Lung (tissue), 12 donors: ENCODE data around the gene HTD2. TPM values are rescaled to one million over a fixed set of nuclear protein-coding genes. Genes with fewer than 3 reads are reported as not detected.
A peak's percentile ranks its signal among the peaks of the same experiment; 100 is the strongest.

Experiments used
- ATAC-seq: fragments of 200-7000 bp; cut with Tn5 transposase; one replicate; pipeline ENCODE4 v1.9.1; 2020; ENCODE audit warnings: moderate number of reproducible peaks; ENCODE audit not compliant: insufficient read depth, low FRiP score
- DNase-seq, 3 donors: peaks; one replicate each; pipeline ENCODE4 v3.0.0-alpha.2; 2013 to 2017
- H3K27ac ChIP-seq, 2 donors: one replicate each; pipeline ENCODE4 v1.5.1; 2013; ENCODE audit warnings: mild to moderate bottlenecking in 2 of 2, moderate library complexity in 2 of 2, control low read depth in 1 of 2, inconsistent platforms in 1 of 2, low read depth in 1 of 2, low read length in 1 of 2
- H3K27me3 ChIP-seq, 3 donors: one replicate each; pipeline ENCODE4 v1.5.1; 2013; ENCODE audit warnings: low read length in 2 of 3; ENCODE audit not compliant: control insufficient read depth in 3 of 3, insufficient read depth in 3 of 3
- H3K36me3 ChIP-seq, 4 donors: one replicate each; pipeline ENCODE4 v1.5.1; 2013; ENCODE audit warnings: low read length in 4 of 4, mild to moderate bottlenecking in 1 of 4, moderate library complexity in 1 of 4; ENCODE audit not compliant: control insufficient read depth in 4 of 4, insufficient read depth in 4 of 4
- H3K4me1 ChIP-seq, 5 donors: one replicate each; pipeline ENCODE4 v1.5.1; 2013; ENCODE audit warnings: low read length in 5 of 5, mild to moderate bottlenecking in 2 of 5, moderate library complexity in 1 of 5; ENCODE audit not compliant: control insufficient read depth in 5 of 5, insufficient read depth in 5 of 5
- H3K4me3 ChIP-seq: one replicate; pipeline ENCODE4 v1.5.1; 2013; ENCODE audit warnings: mild to moderate bottlenecking, control low read depth, moderate library complexity
- H3K9ac ChIP-seq, 2 donors: one replicate each; pipeline ENCODE4 v1.5.1; 2013; ENCODE audit warnings: low read length in 2 of 2, control low read depth in 1 of 2; ENCODE audit not compliant: insufficient read depth in 1 of 2
- H3K9me3 ChIP-seq, 4 donors: one replicate each; pipeline ENCODE4 v1.5.1; 2013; ENCODE audit warnings: low read length in 3 of 4, mild to moderate bottlenecking in 1 of 4, moderate library complexity in 1 of 4; ENCODE audit not compliant: control insufficient read depth in 4 of 4, insufficient read depth in 3 of 4
- CTCF ChIP-seq: IDR thresholded peaks from 2 replicates; pipeline ENCODE4 v1.5.1; 2012; ENCODE audit warnings: mild to moderate bottlenecking; ENCODE audit errors: control extremely low read depth, extremely low read depth
- WGBS, 2 donors: extraction: QIAGEN DNeasy Blood & Tissue Kit; methylation state at CpG; one replicate each; pipeline ENCODE4 v1.1.7; 2013; 5-methylcytosine and 5-hydroxymethylcytosine counted together
- polyA plus RNA-seq, 2 donors: library from polyadenylated mRNA; stranded (reverse); fragments of 200-250 nt; gene quantifications; one replicate each; pipeline ENCODE4 v1.2.1, GENCODE V29; 2013
- total RNA-seq, 2 donors: library from RNA; depleted of rRNA in 1 of 2; stranded (reverse); fragments of >200 nt in 1 of 2; gene quantifications; one replicate each; pipeline ENCODE4 v1.2.1, GENCODE V29; 2014 to 2021
- donor health status: control.
- donor health status: control.
- donor health status: Bipolar disorder and iron deficiency.
- donor health status: healthy.
- donor health status: DM: yes; HTN: yes; CAD: no.

Gene HTD2
- total and polyA plus RNA-seq, 4 donors, result 2.5 to 12.1 (median 6.6) TPM

DNA sequence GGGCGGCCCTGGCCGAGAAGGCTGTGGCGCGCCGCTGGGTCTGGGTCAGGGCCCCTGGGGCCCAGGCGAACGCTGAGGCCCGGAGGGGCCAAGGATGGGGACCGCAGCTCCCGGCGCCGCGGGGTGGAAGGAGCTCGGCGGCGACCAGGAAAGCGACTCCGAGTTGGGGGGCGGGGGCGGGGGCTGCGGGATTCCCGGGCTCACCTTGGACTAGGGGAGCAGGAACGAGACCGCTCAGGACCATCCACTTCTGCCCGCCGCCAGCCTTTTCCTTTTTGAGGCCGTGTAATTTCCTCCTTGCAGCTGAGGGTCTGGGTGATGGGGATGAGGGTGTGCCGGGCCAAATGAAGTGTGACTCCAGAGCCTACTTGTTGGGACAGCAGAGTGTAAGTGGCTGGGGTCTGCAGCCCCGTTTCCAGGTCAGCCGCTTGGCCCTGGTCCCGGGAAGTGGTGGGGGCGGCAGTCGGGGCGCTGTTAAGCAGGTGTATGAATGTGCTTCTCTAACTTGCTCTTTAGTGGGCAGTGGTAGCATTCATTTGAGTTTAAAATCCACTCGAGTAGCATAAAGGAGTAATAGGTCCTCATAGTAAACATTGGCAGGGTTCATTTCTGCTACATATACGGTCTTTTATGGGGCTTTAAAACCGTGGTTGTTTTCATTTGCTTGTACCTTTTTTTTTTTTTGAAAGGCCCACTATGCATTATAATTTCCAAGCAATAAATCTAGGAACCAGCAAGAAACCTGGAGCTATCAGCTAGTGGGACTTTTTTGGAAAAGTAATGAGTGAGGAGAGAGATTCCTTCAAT, 27.1 kb downstream of the HTD2 start:
- Histone ChIP-seq H3K4me3 (peak overlapping the region; percentile 99), H3K9me3 (no peaks in the 10 kb centered on the region), H3K27me3 (no peaks in the 10 kb centered on the region), H3K9ac (peak overlapping the region in 1 of 2 donors; percentile 63), H3K27ac (peak overlapping the region; percentile 65 to 71), H3K4me1 (peaks cover 0 to 26% (median 7%) of the 10 kb centered on the region in 5 donors), H3K36me3 (no peaks in the 10 kb centered on the region)
- peak; percentile 43 to 59 (median 53) for DNase-seq
- TF ChIP-seq CTCF, result no peak
- ATAC-seq, result no peak
- 0 to 1% methylated on average over 37 of the region's 37 CpGs for WGBS, 2 donors

- 26 to 27% methylated on average over 4 of the region's 4 CpGs for WGBS, 2 donors
- peaks cover 0 to 1% (median 0%) of the 10 kb centered on the region in 4 donors for H3K36me3 ChIP-seq
- TF ChIP-seq CTCF, result no peak
- DNase-seq (no peak), ATAC-seq (no peak)
- no peak overlapping the region for H3K27ac ChIP-seq
- H3K9me3 ChIP-seq, result no peaks in the 10 kb centered on the region
- H3K27me3 ChIP-seq, result no peaks in the 10 kb centered on the region
- H3K9ac ChIP-seq, result peak overlapping the region in 1 of 2 donors; percentile 63
- H3K4me3 ChIP-seq, result no peak overlapping the region
- H3K4me1 ChIP-seq, result peaks cover 0 to 26% (median 7%) of the 10 kb centered on the region in 5 donors
Measured at GRCh38 chr3:58334013-58334321, 27.6 kb downstream of the HTD2 start.

DNA sequence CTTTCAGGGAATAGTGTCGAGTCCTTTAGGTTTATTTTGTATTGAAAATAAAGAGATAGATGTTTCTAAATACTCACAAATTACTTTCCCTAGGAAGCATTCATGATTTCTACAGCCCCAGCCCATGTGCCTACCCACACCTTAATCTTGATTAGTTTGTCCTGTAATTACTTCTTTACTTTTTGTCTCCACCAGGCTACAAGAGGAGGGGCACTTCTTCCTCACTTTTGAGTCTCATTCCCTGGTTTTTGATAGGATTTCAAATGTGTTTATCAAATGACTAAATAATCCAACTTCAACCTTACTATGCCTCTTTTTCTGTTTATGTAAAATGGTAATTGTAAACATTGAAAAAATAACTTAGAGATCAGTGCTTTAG, 28.2 kb downstream of the HTD2 start:
- peaks cover 0 to 26% (median 7%) of the 10 kb centered on the region in 5 donors for H3K4me1 ChIP-seq
- H3K27me3 ChIP-seq, result no peaks in the 10 kb centered on the region
- 73 to 77% methylated on average over 1 of the region's 1 CpG for WGBS, 2 donors
- no peak for TF ChIP-seq CTCF
- no peak overlapping the region for H3K4me3 ChIP-seq
- peaks cover 0 to 1% (median 0%) of the 10 kb centered on the region in 4 donors for H3K36me3 ChIP-seq
- DNase-seq (no peak), ATAC-seq (no peak)
- no peak overlapping the region for H3K9ac ChIP-seq
- no peaks in the 10 kb centered on the region for H3K9me3 ChIP-seq
- peak overlapping the region in 1 of 2 donors; percentile 92 for H3K27ac ChIP-seq

DNA sequence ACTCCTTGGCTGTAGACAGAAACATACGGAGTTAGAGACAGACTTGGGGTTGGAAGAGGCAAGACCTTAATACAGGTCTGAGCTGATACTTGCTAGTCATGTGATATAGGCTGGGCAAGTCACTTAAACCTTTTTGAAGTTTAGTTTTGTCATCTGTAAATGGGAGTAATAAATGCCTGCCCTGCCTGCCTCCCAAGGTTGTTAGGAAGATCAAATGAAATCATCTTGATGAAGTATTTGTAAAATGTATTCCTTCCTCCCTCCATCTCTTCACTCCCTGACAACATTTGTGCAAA, 29.3 kb downstream of the HTD2 start:
- no peak overlapping the region for H3K4me3 ChIP-seq
- no peaks in the 10 kb centered on the region for H3K9me3 ChIP-seq
- 14 to 29% methylated on average over 1 of the region's 1 CpG for WGBS, 2 donors
- ATAC-seq (no peak), DNase-seq (no peak)
- no peak for TF ChIP-seq CTCF
- H3K4me1 ChIP-seq, result peaks cover 0 to 26% (median 7%) of the 10 kb centered on the region in 5 donors
- H3K36me3 ChIP-seq, result peaks cover 0 to 4% (median 0%) of the 10 kb centered on the region in 4 donors
- H3K27ac ChIP-seq, result peak overlapping the region in 1 of 2 donors; percentile 77
- H3K9ac ChIP-seq, result no peak overlapping the region
- no peaks in the 10 kb centered on the region for H3K27me3 ChIP-seq
